Measurements from ENCODE around the gene EMX2. TPM values are rescaled to one million over a fixed set of nuclear protein-coding genes. Genes with fewer than 3 reads are reported as not detected.

The EMX2 gene
- total and polyA plus RNA-seq, 10 of the 15 experiments (the other 5 are each of a cell fraction or from before 2014, with no cell fraction given) = 0.12 TPM; not detected in 9

DNA sequence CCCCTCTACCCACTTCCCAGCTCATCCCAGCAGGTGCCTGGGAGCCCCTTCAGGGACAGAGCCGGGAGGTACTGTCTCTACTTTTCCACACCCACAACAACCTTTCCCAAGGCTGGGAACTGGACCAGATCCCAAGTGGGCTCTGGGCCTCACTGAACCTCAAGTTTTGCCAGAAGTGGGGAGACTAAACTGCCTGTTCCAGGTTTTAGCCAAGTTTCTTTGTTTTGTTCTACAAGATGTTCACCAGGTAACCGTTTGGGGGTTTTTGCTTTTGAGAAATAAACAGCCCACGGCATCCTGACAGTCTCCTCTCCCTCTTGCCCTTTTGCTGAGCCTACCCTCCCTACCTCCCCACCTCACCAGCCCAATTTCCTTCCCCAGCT, 10.6 kb upstream of the EMX2 start:
- POLR2A ChIA-PET = no interaction called here
- H3K27me3 ChIP-seq (replicated peaks in 1 of 2; ENCODE audit: control insufficient read depth in 2 of 2, insufficient read depth in 2 of 2, low read length in 1 of 2) = peaks cover 14 to 30% of the 10 kb centered on the region in 2 experiments
- no peaks in the 10 kb centered on the region for H3K79me2 ChIP-seq (ENCODE audit: control insufficient read depth, insufficient read depth, low read length)
- H3K27ac ChIP-seq (ENCODE audit: control insufficient read depth, insufficient read depth) = no peak overlapping the region
- no peak for DNase-seq (ENCODE audit: low read depth, low spot score)
- intact Hi-C loops (cut with micrococcal nuclease; ENCODE audit: unreplicated experiment) = no loop called here
- no TSS peak for BruUV-seq (replicated peaks)
- no peaks in the 10 kb centered on the region for H3K9me3 ChIP-seq (replicated peaks; ENCODE audit: control insufficient read depth, insufficient read depth, low read length)
- WGBS (ENCODE audit: insufficient coverage, insufficient replicate concordance, low lambda C conversion rate, missing lambda C conversion rate) = 2% methylated on average over 3 of the region's 3 CpGs
- CTCF ChIA-PET = interaction anchor here (1.0 to 2.2 kb wide), 4 partner anchors 35 to 728 kb away, joined by 3 to 6 read pairs (median 4); no protein-coding TSS in a partner anchor
- H3K9ac ChIP-seq (ENCODE audit: control insufficient read depth, insufficient read depth, low read length) = no peak overlapping the region
- ATAC-seq = no peak
- H3K4me2 ChIP-seq (ENCODE audit: control insufficient read depth, insufficient read depth) = no peak overlapping the region
- no peak overlapping the region for H2AFZ ChIP-seq (ENCODE audit: control insufficient read depth, low read depth, low read length)
- H4K20me1 ChIP-seq (ENCODE audit: control insufficient read depth, insufficient read depth) = no peaks in the 10 kb centered on the region
- no peak for FAIRE-seq
- RAD21 ChIA-PET (ENCODE audit: unreplicated experiment) = interaction anchor here (0.8 kb wide), 1 partner anchor 52 kb away, joined by 3 read pairs; no protein-coding TSS in a partner anchor
- H3K4me1 ChIP-seq (ENCODE audit: control insufficient read depth, insufficient read depth, low read length) = no peaks in the 10 kb centered on the region
- H3K36me3 ChIP-seq (ENCODE audit: control insufficient read depth in 2 of 2, insufficient read depth in 2 of 2, low read length in 1 of 2) = no peaks in the 10 kb centered on the region
- H3K4me3 ChIP-seq = no peak overlapping the region
- SMC1A ChIA-PET (ENCODE audit: uncharacterized antibody, unreplicated experiment) = interaction anchor here (0.7 to 1.6 kb wide), 6 partner anchors 34 to 709 kb away, joined by 3 read pairs; no protein-coding TSS in a partner anchor
- in situ Hi-C loops (cut with MboI) = no loop called here
- TF ChIP-seq EZH2 (IDR thresholded peaks at IDR 0.05; ENCODE audit: borderline replicate concordance, control insufficient read depth, low read depth, low read length) = 0 out of 2 replicates have a peak, but pooled peaks have one; percentile 11
- TF ChIP-seq MTA2 (IDR thresholded peaks at IDR 0.05; ENCODE audit: low read depth) = no peak

DNA sequence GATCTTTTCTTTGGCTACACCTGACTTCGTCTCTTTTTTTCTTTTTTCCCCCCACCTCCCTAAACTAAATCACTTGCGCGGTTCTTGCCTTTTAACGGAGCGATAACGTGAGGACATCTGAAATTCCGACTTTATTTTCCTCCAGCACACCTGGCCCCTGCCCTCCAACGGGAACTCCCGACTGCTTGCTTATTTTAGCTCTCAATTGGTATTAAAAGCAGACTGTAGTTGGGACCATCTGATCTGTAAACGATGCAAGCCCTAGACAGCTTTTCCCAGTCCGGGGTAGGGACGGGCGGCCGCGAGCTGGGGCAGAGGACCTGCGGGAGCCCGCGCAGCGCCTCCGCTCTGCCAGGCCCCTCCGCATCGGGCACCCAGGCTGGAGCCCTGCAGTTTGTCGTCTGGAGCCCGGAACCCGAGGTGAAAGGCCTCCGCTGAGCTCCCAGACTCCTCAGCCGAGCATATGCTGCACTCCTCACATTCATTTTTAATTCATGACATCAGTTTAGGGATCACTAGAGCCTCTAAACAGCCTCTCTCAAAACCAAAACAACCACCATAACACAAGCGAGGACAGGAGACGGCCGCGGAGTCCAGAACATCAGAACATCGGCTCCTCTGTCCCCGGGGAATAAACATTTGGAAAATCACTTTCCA, 10.0 kb upstream of the EMX2 start:
- no peaks in the 10 kb centered on the region for H3K9me3 ChIP-seq (replicated peaks; ENCODE audit: control insufficient read depth, insufficient read depth, low read length)
- whole genome bisulfite sequencing (ENCODE audit: insufficient coverage, insufficient replicate concordance, low lambda C conversion rate, missing lambda C conversion rate) = 11% methylated on average over 31 of the region's 33 CpGs
- no peaks in the 10 kb centered on the region for H3K36me3 ChIP-seq (ENCODE audit: control insufficient read depth in 2 of 2, insufficient read depth in 2 of 2, low read length in 1 of 2)
- H2AFZ ChIP-seq (ENCODE audit: control insufficient read depth, low read depth, low read length) = no peak overlapping the region
- TF ChIP-seq EZH2 (IDR thresholded peaks at IDR 0.05; ENCODE audit: borderline replicate concordance, control insufficient read depth, low read depth, low read length) (0 out of 2 replicates have a peak, but pooled peaks have one; percentile 11), SREBF1 (IDR thresholded peaks at IDR 0.05; ENCODE audit: low read length) (no peak), SUZ12 (IDR thresholded peaks at IDR 0.05; ENCODE audit: unreplicated experiment) (peak; percentile 68), ZNF217 (IDR thresholded peaks at IDR 0.05) (no peak), TAF1 (IDR thresholded peaks at IDR 0.05; ENCODE audit: borderline replicate concordance, low read depth, low read length) (no peak), BMI1 (IDR thresholded peaks at IDR 0.05; ENCODE audit: borderline replicate concordance) (0 out of 2 replicates have a peak, but pooled peaks have one; percentile 22)
- H4K20me1 ChIP-seq (ENCODE audit: control insufficient read depth, insufficient read depth) = no peaks in the 10 kb centered on the region
- FAIRE-seq (no peak), ATAC-seq (no peak), DNase-seq (ENCODE audit: low read depth, low spot score) (no peak)
- CTCF ChIA-PET = interaction anchor here (0.7 to 2.2 kb wide), 6 partner anchors 31 to 727 kb away, joined by 3 to 6 read pairs (median 4); no protein-coding TSS in a partner anchor
- H3K27ac ChIP-seq (ENCODE audit: control insufficient read depth, insufficient read depth) = no peak overlapping the region
- SMC1A ChIA-PET (ENCODE audit: uncharacterized antibody, unreplicated experiment) = interaction anchor here (0.7 to 1.8 kb wide), 6 partner anchors 12 to 708 kb away, joined by 3 to 5 read pairs (median 3); no protein-coding TSS in a partner anchor
- H3K4me3 ChIP-seq = no peak overlapping the region
- in situ Hi-C loops (cut with MboI) = no loop called here
- H3K79me2 ChIP-seq (ENCODE audit: control insufficient read depth, insufficient read depth, low read length) = no peaks in the 10 kb centered on the region
- POLR2A ChIA-PET = no interaction called here
- H3K27me3 ChIP-seq (replicated peaks in 1 of 2; ENCODE audit: control insufficient read depth in 2 of 2, insufficient read depth in 2 of 2, low read length in 1 of 2) = peaks cover 14 to 35% of the 10 kb centered on the region in 2 experiments
- RAD21 ChIA-PET (ENCODE audit: unreplicated experiment) = no interaction called here
- intact Hi-C loops (cut with micrococcal nuclease; ENCODE audit: unreplicated experiment) = no loop called here
- H3K4me2 ChIP-seq (ENCODE audit: control insufficient read depth, insufficient read depth) = no peak overlapping the region
- H3K9ac ChIP-seq (ENCODE audit: control insufficient read depth, insufficient read depth, low read length) = no peak overlapping the region
- no TSS peak for BruUV-seq (replicated peaks)
- H3K4me1 ChIP-seq (ENCODE audit: control insufficient read depth, insufficient read depth, low read length) = no peaks in the 10 kb centered on the region

Data from GM12878 (cell line).